Measurements from ENCODE around the gene EFHC1. TPM values are rescaled to one million over a fixed set of nuclear protein-coding genes. Genes with fewer than 3 reads are reported as not detected.

The EFHC1 gene
- total RNA-seq, 1 experiment from 2014 or later: 15.5 TPM

GRCh38 chr6:52536424-52536916, 116.3 kb downstream of the EFHC1 start (continued):
- TF ChIP-seq CTCF (IDR thresholded peaks at IDR 0.05): no peak
- TF ChIP-seq, protein P1, sequence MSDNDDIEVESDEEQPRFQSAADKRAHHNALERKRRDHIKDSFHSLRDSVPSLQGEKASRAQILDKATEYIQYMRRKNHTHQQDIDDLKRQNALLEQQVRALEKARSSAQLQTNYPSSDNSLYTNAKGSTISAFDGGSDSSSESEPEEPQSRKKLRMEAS (CRISPR knock-in tag; IDR thresholded peaks at IDR 0.05): no peak
- TF ChIP-seq TCF7 (CRISPR knock-in tag; IDR thresholded peaks at IDR 0.05; ENCODE audit: low read depth): no peak
- no peak for TF ChIP-seq RORB (CRISPR knock-in tag; IDR thresholded peaks at IDR 0.05)
- TF ChIP-seq, protein P2, sequence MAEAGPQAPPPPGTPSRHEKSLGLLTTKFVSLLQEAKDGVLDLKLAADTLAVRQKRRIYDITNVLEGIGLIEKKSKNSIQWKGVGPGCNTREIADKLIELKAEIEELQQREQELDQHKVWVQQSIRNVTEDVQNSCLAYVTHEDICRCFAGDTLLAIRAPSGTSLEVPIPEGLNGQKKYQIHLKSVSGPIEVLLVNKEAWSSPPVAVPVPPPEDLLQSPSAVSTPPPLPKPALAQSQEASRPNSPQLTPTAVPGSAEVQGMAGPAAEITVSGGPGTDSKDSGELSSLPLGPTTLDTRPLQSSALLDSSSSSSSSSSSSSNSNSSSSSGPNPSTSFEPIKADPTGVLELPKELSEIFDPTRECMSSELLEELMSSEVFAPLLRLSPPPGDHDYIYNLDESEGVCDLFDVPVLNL (CRISPR knock-in tag; IDR thresholded peaks at IDR 0.05; ENCODE audit: borderline replicate concordance, low read depth): no peak
- TF ChIP-seq, protein P3, sequence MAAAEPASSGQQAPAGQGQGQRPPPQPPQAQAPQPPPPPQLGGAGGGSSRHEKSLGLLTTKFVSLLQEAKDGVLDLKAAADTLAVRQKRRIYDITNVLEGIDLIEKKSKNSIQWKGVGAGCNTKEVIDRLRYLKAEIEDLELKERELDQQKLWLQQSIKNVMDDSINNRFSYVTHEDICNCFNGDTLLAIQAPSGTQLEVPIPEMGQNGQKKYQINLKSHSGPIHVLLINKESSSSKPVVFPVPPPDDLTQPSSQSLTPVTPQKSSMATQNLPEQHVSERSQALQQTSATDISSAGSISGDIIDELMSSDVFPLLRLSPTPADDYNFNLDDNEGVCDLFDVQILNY (CRISPR knock-in tag; IDR thresholded peaks at IDR 0.05): no peak
- TF ChIP-seq GABPB1 (CRISPR knock-in tag; IDR thresholded peaks at IDR 0.05): no peak
- TF ChIP-seq ZNF121 (CRISPR knock-in tag; IDR thresholded peaks at IDR 0.05): no peak
- TF ChIP-seq ZNF671 (CRISPR knock-in tag; IDR thresholded peaks at IDR 0.05): no peak
- no peak for TF ChIP-seq ZNF232 (CRISPR knock-in tag; IDR thresholded peaks at IDR 0.05)
- no peak for TF ChIP-seq NR1H2 (CRISPR knock-in tag; IDR thresholded peaks at IDR 0.05)

DNA sequence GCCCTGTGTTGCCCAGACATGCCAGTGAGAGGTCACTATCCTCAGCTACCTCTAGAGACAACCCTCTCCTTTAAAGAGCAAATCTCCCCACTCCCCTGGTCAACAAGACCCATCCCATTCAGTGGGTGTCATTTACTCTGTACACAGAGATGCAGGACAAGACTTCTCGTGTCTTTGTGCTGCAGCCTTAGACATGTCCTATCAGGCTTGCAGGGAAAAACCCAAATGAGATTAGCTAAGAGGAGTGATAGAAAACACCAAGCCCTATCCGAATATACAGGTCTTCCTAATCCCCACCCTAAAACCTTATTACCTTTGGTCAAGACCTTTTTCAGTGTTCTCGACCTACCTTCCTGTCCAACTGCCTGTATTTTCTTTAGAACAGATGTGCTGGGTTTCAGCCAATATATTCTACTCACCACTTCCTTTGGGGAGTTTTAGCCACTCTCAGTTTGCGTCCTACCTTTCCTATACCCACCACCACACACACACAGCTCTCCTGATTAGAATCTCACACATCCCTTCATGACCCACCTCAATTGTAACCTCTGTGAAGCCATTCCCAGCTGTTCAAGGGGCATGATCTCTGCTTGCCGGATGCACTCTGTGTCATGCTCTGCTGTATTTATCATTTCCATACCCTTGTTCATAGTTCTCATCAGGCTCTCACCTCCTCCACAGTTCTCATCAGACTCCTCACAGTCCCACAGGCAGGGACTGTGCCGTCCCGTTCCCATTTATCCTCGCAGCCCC, 117.0 kb downstream of the EFHC1 start:
- ChIA-PET CTCF (interaction anchor here (1.1 to 1.9 kb wide), 3 partner anchors 11 to 115 kb away, joined by 3 to 8 read pairs (median 3); no protein-coding TSS in a partner anchor), POLR2A (no interaction called here)
- no peak overlapping the region for H3K4me3 Mint-ChIP-seq
- H3K9me3 Mint-ChIP-seq: no peaks in the 10 kb centered on the region
- DNase-seq (ENCODE audit: low spot score) (no peak), ATAC-seq (no peak)
- no peaks in the 10 kb centered on the region for H3K27me3 Mint-ChIP-seq (ENCODE audit: low read depth)
- H3K27ac Mint-ChIP-seq: peak overlapping the region; percentile 2
- no peaks in the 10 kb centered on the region; the same call in 1 of the 2 replicates for H3K36me3 Mint-ChIP-seq
- no peak for TF ChIP-seq SMAD3 (CRISPR knock-in tag; IDR thresholded peaks at IDR 0.05; ENCODE audit: borderline replicate concordance)
- no peak for TF ChIP-seq GABPB1 (CRISPR knock-in tag; IDR thresholded peaks at IDR 0.05)
- no peak for TF ChIP-seq FOXK1 (CRISPR knock-in tag; IDR thresholded peaks at IDR 0.05)
- TF ChIP-seq MYBL2 (CRISPR knock-in tag; IDR thresholded peaks at IDR 0.05): no peak
- H3K4me1 Mint-ChIP-seq: peaks cover 43% of the 10 kb centered on the region

DNA sequence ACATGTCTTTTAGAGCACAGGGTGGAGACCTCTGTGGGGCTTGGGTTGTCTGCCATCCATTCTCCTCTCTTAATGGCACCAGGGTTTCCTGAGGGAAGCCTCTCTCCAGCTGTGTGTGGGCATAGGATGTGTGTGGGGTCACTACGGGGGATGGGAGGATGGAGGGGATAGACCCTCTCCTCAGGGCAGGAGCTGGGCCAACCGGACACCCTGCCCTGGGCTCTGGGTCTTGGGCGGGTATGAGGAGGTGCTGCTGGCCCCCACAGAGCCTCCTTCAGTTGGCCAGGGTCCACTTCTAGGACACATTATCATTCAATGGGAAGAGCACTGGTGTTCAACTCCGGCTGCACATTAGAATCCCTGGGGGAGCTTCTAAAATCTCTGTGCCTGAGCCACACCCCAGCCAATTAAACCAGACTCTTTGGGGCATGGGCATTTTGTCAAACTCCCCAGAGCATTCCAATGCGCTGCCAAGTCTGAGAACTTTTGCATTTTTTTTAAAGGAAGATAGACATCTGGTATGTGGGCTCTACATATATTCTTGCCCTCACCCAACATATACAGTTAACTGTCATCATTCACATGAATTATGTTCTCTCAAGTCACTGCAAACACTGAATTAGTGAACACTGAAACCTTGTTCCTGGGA, 118.2 kb downstream of the EFHC1 start:
- no peak for ATAC-seq
- H3K4me3 Mint-ChIP-seq: no peak overlapping the region
- POLR2A ChIA-PET: no interaction called here
- TF ChIP-seq ZNF425 (CRISPR knock-in tag; conservative IDR thresholded peaks at IDR 0.05): no peak
- TF ChIP-seq, protein P4, sequence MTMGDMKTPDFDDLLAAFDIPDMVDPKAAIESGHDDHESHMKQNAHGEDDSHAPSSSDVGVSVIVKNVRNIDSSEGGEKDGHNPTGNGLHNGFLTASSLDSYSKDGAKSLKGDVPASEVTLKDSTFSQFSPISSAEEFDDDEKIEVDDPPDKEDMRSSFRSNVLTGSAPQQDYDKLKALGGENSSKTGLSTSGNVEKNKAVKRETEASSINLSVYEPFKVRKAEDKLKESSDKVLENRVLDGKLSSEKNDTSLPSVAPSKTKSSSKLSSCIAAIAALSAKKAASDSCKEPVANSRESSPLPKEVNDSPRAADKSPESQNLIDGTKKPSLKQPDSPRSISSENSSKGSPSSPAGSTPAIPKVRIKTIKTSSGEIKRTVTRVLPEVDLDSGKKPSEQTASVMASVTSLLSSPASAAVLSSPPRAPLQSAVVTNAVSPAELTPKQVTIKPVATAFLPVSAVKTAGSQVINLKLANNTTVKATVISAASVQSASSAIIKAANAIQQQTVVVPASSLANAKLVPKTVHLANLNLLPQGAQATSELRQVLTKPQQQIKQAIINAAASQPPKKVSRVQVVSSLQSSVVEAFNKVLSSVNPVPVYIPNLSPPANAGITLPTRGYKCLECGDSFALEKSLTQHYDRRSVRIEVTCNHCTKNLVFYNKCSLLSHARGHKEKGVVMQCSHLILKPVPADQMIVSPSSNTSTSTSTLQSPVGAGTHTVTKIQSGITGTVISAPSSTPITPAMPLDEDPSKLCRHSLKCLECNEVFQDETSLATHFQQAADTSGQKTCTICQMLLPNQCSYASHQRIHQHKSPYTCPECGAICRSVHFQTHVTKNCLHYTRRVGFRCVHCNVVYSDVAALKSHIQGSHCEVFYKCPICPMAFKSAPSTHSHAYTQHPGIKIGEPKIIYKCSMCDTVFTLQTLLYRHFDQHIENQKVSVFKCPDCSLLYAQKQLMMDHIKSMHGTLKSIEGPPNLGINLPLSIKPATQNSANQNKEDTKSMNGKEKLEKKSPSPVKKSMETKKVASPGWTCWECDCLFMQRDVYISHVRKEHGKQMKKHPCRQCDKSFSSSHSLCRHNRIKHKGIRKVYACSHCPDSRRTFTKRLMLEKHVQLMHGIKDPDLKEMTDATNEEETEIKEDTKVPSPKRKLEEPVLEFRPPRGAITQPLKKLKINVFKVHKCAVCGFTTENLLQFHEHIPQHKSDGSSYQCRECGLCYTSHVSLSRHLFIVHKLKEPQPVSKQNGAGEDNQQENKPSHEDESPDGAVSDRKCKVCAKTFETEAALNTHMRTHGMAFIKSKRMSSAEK (CRISPR knock-in tag; IDR thresholded peaks at IDR 0.05; ENCODE audit: borderline replicate concordance): no peak
- no peak for TF ChIP-seq STAT6 (CRISPR knock-in tag; conservative IDR thresholded peaks at IDR 0.05; ENCODE audit: low read depth)
- no peak for TF ChIP-seq EMX1 (CRISPR knock-in tag; IDR thresholded peaks at IDR 0.05)
- no peak for TF ChIP-seq MYBL2 (CRISPR knock-in tag; IDR thresholded peaks at IDR 0.05)

More for the DNA sequence above, 118.2 kb downstream of the EFHC1 start:
- no peaks in the 10 kb centered on the region for H3K27me3 Mint-ChIP-seq (ENCODE audit: low read depth)
- no peaks in the 10 kb centered on the region; the same call in 1 of the 2 replicates for H3K36me3 Mint-ChIP-seq
- H3K4me1 Mint-ChIP-seq: peaks cover 51% of the 10 kb centered on the region
- CTCF ChIA-PET: interaction anchor here (1.1 kb wide), 1 partner anchor 114 kb away, joined by 3 read pairs; no protein-coding TSS in a partner anchor
- no peak overlapping the region for H3K27ac Mint-ChIP-seq
- no peak for DNase-seq (ENCODE audit: low spot score)
- H3K9me3 Mint-ChIP-seq: no peaks in the 10 kb centered on the region

Measured in WTC11 (cell line).